Mesothelial cell of epicardium (in vitro differentiated cells): ENCODE measurements around the gene AGXT. TPM values are rescaled to one million over a fixed set of nuclear protein-coding genes. Genes with fewer than 3 reads are reported as not detected.

Source experiments
- DNase-seq, 2 experiments: peaks; one replicate each; pipeline ENCODE4 v3.0.0; 2021; ENCODE audit warnings: low spot score in 2 of 2; ENCODE audit not compliant: unreplicated experiment in 2 of 2
- H3K27ac Mint-ChIP-seq: 2 replicates; pipeline ENCODE4 v1.8.0; 2021; ENCODE audit warnings: mixed read lengths
- H3K27me3 Mint-ChIP-seq: 2 replicates; pipeline ENCODE4 v1.8.0; 2021; ENCODE audit warnings: low read depth, mixed read lengths
- H3K36me3 Mint-ChIP-seq: 2 replicates; pipeline ENCODE4 v1.8.0; 2021; ENCODE audit warnings: mixed read lengths
- H3K4me1 Mint-ChIP-seq: 2 replicates; pipeline ENCODE4 v1.8.0; 2021; ENCODE audit warnings: mixed read lengths
- H3K4me3 Mint-ChIP-seq: 2 replicates; pipeline ENCODE4 v1.8.0; 2021; ENCODE audit warnings: mild to moderate bottlenecking, moderate library complexity, mixed read lengths
- H3K9me3 Mint-ChIP-seq: 2 replicates; pipeline ENCODE4 v1.8.0; 2021; ENCODE audit warnings: mixed read lengths
- total RNA-seq: library from RNA; stranded (reverse); gene quantifications from 3 replicates; pipeline ENCODE4 v1.2.1, GENCODE V29; 2021
- TF ChIP-seq, protein P1 (sequence below): fragments of 200-600 bp; sonication (generic); IDR thresholded peaks from one replicate; pipeline ENCODE4 v1.5.0; 2021; ENCODE audit warnings: antibody characterized with exemption; ENCODE audit not compliant: unreplicated experiment

The AGXT gene
- total RNA-seq, 1 donor from 2014 or later: not detected

DNA sequence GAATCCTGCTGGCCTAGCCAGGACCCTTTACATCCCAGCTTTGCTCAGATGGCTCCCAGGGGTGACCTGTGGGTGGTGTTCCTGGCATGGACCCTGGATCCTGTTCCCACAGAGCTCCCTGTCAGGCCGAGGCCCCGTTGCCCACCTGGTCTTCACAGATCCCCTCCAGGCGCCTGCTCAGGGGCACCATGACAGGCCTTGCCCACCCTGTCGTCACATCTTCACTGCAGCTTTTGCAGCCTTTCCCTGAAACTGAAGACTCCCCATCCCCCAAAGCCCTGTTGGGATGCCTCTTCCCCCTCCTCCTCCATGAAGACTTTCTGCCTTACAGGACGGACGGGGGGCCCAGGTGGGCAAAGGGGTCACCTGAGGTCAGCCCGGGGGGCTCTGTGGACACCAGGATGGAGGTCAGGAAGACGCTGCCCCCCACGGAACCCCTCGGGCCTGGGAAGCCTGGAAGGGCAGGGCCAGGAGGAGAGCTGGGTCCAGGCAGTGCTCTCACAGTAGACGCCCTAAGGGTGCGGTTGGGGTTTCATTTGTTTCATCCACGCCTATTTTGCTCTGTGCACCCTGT, 35.6 kb upstream of the AGXT start:
- no peaks in the 10 kb centered on the region for H3K9me3 Mint-ChIP-seq
- H3K27ac Mint-ChIP-seq: no peak overlapping the region
- H3K4me3 Mint-ChIP-seq: no peak overlapping the region
- TF ChIP-seq, protein P1, sequence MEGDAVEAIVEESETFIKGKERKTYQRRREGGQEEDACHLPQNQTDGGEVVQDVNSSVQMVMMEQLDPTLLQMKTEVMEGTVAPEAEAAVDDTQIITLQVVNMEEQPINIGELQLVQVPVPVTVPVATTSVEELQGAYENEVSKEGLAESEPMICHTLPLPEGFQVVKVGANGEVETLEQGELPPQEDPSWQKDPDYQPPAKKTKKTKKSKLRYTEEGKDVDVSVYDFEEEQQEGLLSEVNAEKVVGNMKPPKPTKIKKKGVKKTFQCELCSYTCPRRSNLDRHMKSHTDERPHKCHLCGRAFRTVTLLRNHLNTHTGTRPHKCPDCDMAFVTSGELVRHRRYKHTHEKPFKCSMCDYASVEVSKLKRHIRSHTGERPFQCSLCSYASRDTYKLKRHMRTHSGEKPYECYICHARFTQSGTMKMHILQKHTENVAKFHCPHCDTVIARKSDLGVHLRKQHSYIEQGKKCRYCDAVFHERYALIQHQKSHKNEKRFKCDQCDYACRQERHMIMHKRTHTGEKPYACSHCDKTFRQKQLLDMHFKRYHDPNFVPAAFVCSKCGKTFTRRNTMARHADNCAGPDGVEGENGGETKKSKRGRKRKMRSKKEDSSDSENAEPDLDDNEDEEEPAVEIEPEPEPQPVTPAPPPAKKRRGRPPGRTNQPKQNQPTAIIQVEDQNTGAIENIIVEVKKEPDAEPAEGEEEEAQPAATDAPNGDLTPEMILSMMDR: no peak
- peaks cover 78% of the 10 kb centered on the region for H3K27me3 Mint-ChIP-seq
- H3K4me1 Mint-ChIP-seq: peaks cover 2% of the 10 kb centered on the region
- DNase-seq: no peak
- no peaks in the 10 kb centered on the region for H3K36me3 Mint-ChIP-seq

DNA sequence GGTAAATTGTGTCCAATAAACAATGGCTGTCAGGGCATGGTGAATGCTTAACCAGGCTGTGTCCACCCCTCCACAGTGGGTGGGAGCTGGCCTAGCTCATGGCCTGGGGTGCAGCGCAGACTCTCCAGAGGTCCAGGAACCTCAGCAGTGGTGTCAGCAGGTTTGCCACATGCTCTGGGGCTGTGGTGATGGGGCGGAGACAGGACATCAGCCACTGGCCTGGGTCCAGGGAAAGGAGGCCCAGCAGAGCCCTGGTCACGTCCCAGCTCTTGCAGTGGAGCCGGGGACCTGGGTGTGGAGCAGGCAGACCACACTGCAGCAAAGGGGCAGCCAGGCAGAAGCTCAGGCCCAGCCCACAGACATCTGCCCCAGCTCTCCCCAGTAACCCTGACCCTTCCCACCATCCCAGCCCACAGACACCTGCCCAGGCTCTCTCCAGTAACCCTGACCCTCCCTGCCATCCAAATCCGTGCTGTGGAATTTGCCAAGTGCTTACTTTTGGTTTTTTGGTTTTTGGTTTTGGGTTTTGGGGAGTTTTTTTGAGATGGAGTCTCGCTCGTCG, 34.8 kb upstream of the AGXT start:
- Mint-ChIP-seq H3K27ac (no peak overlapping the region), H3K4me3 (no peak overlapping the region), H3K27me3 (peaks cover 75% of the 10 kb centered on the region), H3K9me3 (no peaks in the 10 kb centered on the region), H3K4me1 (peaks cover 2% of the 10 kb centered on the region), H3K36me3 (no peaks in the 10 kb centered on the region)
- no peak for DNase-seq
- TF ChIP-seq, protein P1: no peak

DNA sequence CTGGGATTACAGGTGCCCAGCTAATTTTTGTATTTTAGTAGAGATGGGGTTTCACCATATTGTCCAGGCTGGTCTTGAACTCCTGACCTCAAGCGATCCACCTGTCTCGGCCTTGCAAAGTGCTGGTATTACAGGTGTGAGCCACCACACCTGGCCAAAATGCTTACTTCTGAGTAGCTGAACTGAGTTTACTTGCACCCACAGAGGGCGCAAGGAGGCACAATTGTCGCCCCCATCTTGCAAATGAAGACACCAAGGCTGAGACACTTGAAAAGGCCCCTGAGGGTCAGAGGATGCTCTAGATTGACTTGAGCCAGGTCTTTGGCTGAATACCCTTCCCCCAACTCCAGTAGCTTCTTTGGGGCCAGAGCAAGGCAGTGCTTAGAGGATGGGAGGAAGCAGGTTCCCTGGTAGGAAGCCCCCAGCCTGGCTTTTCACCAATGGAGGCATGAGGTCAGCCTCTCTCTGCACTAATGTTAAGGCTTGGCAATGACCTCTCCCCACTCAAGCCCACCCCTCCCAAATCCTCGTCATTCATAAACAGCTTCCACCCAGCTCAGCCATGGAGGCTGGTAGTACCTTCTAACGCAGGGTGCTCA, 34.1 kb upstream of the AGXT start:
- H3K9me3 Mint-ChIP-seq: no peaks in the 10 kb centered on the region
- no peak overlapping the region for H3K27ac Mint-ChIP-seq
- no peaks in the 10 kb centered on the region for H3K36me3 Mint-ChIP-seq
- H3K4me3 Mint-ChIP-seq: no peak overlapping the region
- H3K27me3 Mint-ChIP-seq: peaks cover 68% of the 10 kb centered on the region
- TF ChIP-seq, protein P1: no peak
- DNase-seq: no peak
- peaks cover 2% of the 10 kb centered on the region for H3K4me1 Mint-ChIP-seq

DNA sequence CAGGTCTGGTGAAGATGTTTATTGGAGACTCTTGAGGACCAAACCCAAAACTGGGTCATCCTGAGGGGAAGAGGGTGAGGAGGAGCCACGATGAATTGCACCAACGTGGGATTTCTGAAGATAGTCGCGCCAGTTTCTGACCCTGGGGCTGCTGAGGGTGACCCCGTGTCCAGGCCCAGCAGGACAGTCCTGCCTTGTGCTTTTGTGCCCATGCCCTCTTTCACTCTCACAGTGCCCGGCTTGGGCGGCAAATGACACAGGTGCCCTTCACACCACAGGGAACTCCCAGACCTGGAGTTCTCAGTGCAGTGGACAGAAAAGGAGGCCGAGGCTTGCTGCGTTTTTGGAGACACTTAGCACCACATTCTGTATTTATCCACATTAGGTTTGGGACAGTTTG, 33.1 kb upstream of the AGXT start:
- H3K4me3 Mint-ChIP-seq: no peak overlapping the region
- no peak overlapping the region for H3K27ac Mint-ChIP-seq
- H3K9me3 Mint-ChIP-seq: no peaks in the 10 kb centered on the region
- no peaks in the 10 kb centered on the region for H3K36me3 Mint-ChIP-seq
- no peak for DNase-seq
- H3K4me1 Mint-ChIP-seq: peaks cover 2% of the 10 kb centered on the region
- TF ChIP-seq, protein P1: no peak
- peaks cover 62% of the 10 kb centered on the region for H3K27me3 Mint-ChIP-seq

DNA sequence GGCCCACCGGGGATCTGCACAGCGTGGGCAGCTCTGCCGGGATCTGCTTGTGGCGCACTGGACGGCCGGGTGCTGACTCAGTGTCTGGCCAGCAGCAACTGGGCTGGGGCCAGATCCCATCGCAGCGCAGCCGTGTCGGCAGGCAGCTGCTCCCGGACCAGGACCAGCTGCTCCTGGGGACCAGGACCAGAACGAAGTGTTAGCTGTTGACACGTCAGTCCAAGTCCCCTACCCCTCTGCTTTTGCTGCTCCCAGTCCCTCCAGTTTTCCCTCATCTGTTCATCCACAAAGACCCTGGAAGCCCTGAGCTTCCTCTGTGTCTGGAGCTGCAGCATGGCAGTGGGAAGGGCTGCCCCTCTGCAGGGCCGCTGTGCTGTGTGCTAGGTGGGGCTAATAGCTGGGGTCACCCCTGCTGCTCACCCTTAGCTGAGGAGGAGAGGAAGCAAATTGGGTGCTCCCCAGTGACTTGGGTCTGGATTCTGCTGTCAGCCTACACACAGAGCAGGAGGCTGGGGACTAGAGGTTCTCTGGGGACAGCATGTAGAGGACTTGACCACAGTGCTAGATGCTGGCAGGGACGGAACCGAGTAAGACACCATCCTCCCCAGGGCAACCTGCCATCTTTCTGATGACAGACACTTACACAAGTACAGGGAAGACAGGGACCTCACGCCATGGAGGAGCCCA, 31.7 kb upstream of the AGXT start:
- Mint-ChIP-seq H3K4me3 (no peak overlapping the region), H3K36me3 (no peaks in the 10 kb centered on the region), H3K4me1 (no peaks in the 10 kb centered on the region), H3K27me3 (peaks cover 53% of the 10 kb centered on the region), H3K9me3 (no peaks in the 10 kb centered on the region), H3K27ac (no peak overlapping the region)
- TF ChIP-seq, protein P1: no peak
- no peak for DNase-seq
